CD4-positive, alpha-beta T cell treated with Interleukin-17A for 1 hour (primary cell): ENCODE data around the gene AFG1L.
"Not testable (repeated sequence)": the region's sequence is repeated elsewhere in the genome, so short reads cannot be mapped to it uniquely, and the experiment has no call there.

Experiments used
- DNase-seq: peaks from one replicate; pipeline ENCODE4 v3.0.0-alpha.2; 2020

AFG1L gene

GRCh38 chr6:108294727-108295625 is at the start of gene AFG1L:
Gene AFG1L (plus strand): TSS chr6:108295054. CDS start chr6:108295080, 26 bp downstream.
- peak; percentile 87 for DNase-seq

GRCh38 chr6:108245095-108245494 is 49.8 kb upstream of the AFG1L start:
- not testable (repeated sequence) for DNase-seq

GRCh38 chr6:108247965-108248536 is 46.8 kb upstream of the AFG1L start:
- DNase-seq: no peak

- peak; percentile 7 for DNase-seq
Measured at GRCh38 chr6:108250240-108250866, 44.5 kb upstream of the AFG1L start.

GRCh38 chr6:108251252-108251651 is 43.6 kb upstream of the AFG1L start:
- DNase-seq: no peak

GRCh38 chr6:108252055-108252454 is 42.8 kb upstream of the AFG1L start:
- no peak for DNase-seq

- no peak for DNase-seq
Measured at GRCh38 chr6:108253241-108253640, 41.6 kb upstream of the AFG1L start.

- DNase-seq: no peak
Measured at GRCh38 chr6:108254433-108255410, 40.1 kb upstream of the AFG1L start.

- peak; percentile 31 for DNase-seq
Measured at GRCh38 chr6:108260126-108260808, 34.6 kb upstream of the AFG1L start.

GRCh38 chr6:108260809-108261569 is 33.9 kb upstream of the AFG1L start, which contains the start of gene SNX3:
Gene SNX3 (minus strand): TSS chr6:108261040. CDS start chr6:108260921, 119 bp downstream.
- DNase-seq: peak; percentile 92

GRCh38 chr6:108263371-108263770 is 31.5 kb upstream of the AFG1L start:
- DNase-seq: no peak

- DNase-seq: no peak
Measured at GRCh38 chr6:108268845-108269244, 26.0 kb upstream of the AFG1L start.

- DNase-seq: not testable (repeated sequence)
Measured at GRCh38 chr6:108269955-108270354, 24.9 kb upstream of the AFG1L start.

- no peak for DNase-seq
Measured at GRCh38 chr6:108274546-108274945, 20.3 kb upstream of the AFG1L start.

GRCh38 chr6:108275976-108276375 is 18.9 kb upstream of the AFG1L start:
- no peak for DNase-seq

GRCh38 chr6:108277295-108277694 is 17.6 kb upstream of the AFG1L start:
- DNase-seq: no peak

- DNase-seq: no peak
Measured at GRCh38 chr6:108277831-108278230, 17.0 kb upstream of the AFG1L start.

- no peak for DNase-seq
Measured at GRCh38 chr6:108285381-108285780, 9.5 kb upstream of the AFG1L start.

GRCh38 chr6:108286366-108286765 is 8.5 kb upstream of the AFG1L start:
- no peak for DNase-seq

- no peak for DNase-seq
Measured at GRCh38 chr6:108287373-108287772, 7.5 kb upstream of the AFG1L start.

- DNase-seq: no peak
Measured at GRCh38 chr6:108288742-108289141, 6.1 kb upstream of the AFG1L start.
